CD4-positive, alpha-beta T cell (primary cell): ENCODE data around the gene HMCN1. TPM values are rescaled to one million over a fixed set of nuclear protein-coding genes. Genes with fewer than 3 reads are reported as not detected.

ENCODE experiments used
- ATAC-seq: fragments of 200-7000 bp; cut with Tn5 transposase; one replicate; pipeline ENCODE4 v1.10.0; 2022; ENCODE audit warnings: mild to moderate bottlenecking; ENCODE audit not compliant: poor library complexity
- CTCF ChIA-PET: fragments of 350-600 bp; sonication (Branson Sonifier 250); formaldehyde crosslinking; loops from one replicate; lab custom pipeline; 2021; ENCODE audit warnings: antibody characterized with exemption, inconsistent platforms; lab: Charles Lee
- POLR2A ChIA-PET: fragments of 350-600 bp; sonication (Branson Sonifier 250); formaldehyde crosslinking; loops from one replicate; lab custom pipeline; 2021; ENCODE audit warnings: antibody characterized with exemption, inconsistent platforms; lab: Charles Lee
- DNase-seq, 14 experiments: peaks; one replicate each; pipeline ENCODE4 v3.0.0-alpha.2; 2013 to 2020; ENCODE audit warnings: mixed read lengths in 2 of 14
- H3K27ac ChIP-seq, 2 donors: one replicate each; pipeline versions ENCODE4 v1.5.1 to v1.7.0; 2013; ENCODE audit warnings: low read length in 2 of 2, low read depth in 1 of 2, mild to moderate bottlenecking in 1 of 2
- H3K27me3 ChIP-seq, 2 experiments: 1 replicate in 1 of 2; 2 replicates in 1 of 2; pipeline versions ENCODE4 v1.6.1 to v1.7.0; 2013; ENCODE audit warnings: low read length in 2 of 2, control low read depth in 1 of 2, mild to moderate bottlenecking in 1 of 2, moderate library complexity in 1 of 2; ENCODE audit not compliant: insufficient read depth in 2 of 2, control insufficient read depth in 1 of 2
- H3K36me3 ChIP-seq: one replicate; pipeline ENCODE4 v1.6.1; 2013; ENCODE audit warnings: low read length, control low read depth; ENCODE audit not compliant: insufficient read depth
- H3K4me1 ChIP-seq: one replicate; pipeline ENCODE4 v1.6.1; 2013; ENCODE audit warnings: low read length, control low read depth; ENCODE audit not compliant: insufficient read depth
- H3K4me3 ChIP-seq: one replicate; pipeline ENCODE4 v1.5.1; 2013; ENCODE audit warnings: mild to moderate bottlenecking, low read length, moderate library complexity
- H3K9me3 ChIP-seq, 2 experiments: 1 replicate in 1 of 2; 2 replicates in 1 of 2; pipeline versions ENCODE4 v1.6.1 to v1.7.0; 2013; ENCODE audit warnings: low read length in 2 of 2, mild to moderate bottlenecking in 2 of 2, control low read depth in 1 of 2, moderate library complexity in 1 of 2; ENCODE audit not compliant: control insufficient read depth in 1 of 2, insufficient read depth in 1 of 2
- H3K27ac Mint-ChIP-seq: one replicate; pipeline ENCODE4 v1.8.0; 2020; ENCODE audit warnings: mixed read lengths
- H3K27me3 Mint-ChIP-seq: one replicate; pipeline ENCODE4 v1.8.0; 2021; ENCODE audit warnings: mixed read lengths
- H3K36me3 Mint-ChIP-seq: one replicate; pipeline ENCODE4 v1.8.0; 2021; ENCODE audit warnings: low read depth, mixed read lengths
- H3K4me1 Mint-ChIP-seq: one replicate; pipeline ENCODE4 v1.8.0; 2021; ENCODE audit warnings: low read depth, mixed read lengths
- H3K4me3 Mint-ChIP-seq: one replicate; pipeline ENCODE4 v1.8.0; 2020; ENCODE audit warnings: mild to moderate bottlenecking, mixed read lengths
- H3K9me3 Mint-ChIP-seq: one replicate; pipeline ENCODE4 v1.8.0; 2020; ENCODE audit warnings: mixed read lengths
- intact Hi-C, 2 experiments: fragments of 100-400 bp; cut with DNase I in 1 of 2; cut with micrococcal nuclease in 1 of 2; formaldehyde crosslinking; loops; one replicate each; pipeline versions ENCODE4 v1.15.1 to v1.9.0; 2023 to 2025; cut with DNase I, micrococcal nuclease
- total RNA-seq, 174 experiments: library from RNA in 2 of 174; stranded (reverse) in 2 of 174; gene quantifications; one replicate each; pipeline ENCODE4 v1.2.3 and lab custom pipeline; 2021 to 2026
- TF ChIP-seq, protein P1 (sequence below): fragments of 200-600 bp; IDR thresholded peaks from one replicate; pipeline ENCODE4 v1.8.0; 2022; ENCODE audit warnings: antibody characterized with exemption, mild to moderate bottlenecking

The HMCN1 gene
- total RNA-seq, 2 experiments from 2014 or later: 0.14 TPM

GRCh38 chr1:186193224-186193623 is 459.0 kb downstream of the HMCN1 start:
- Histone ChIP-seq H3K27ac (no peak overlapping the region), H3K4me3 (no peak overlapping the region), H3K4me1 (no peaks in the 10 kb centered on the region), H3K27me3 (peaks cover 0 to 6% of the 10 kb centered on the region in 2 experiments), H3K36me3 (no peaks in the 10 kb centered on the region), H3K9me3 (no peaks in the 10 kb centered on the region)
- no peak for DNase-seq
- TF ChIP-seq, protein P1, sequence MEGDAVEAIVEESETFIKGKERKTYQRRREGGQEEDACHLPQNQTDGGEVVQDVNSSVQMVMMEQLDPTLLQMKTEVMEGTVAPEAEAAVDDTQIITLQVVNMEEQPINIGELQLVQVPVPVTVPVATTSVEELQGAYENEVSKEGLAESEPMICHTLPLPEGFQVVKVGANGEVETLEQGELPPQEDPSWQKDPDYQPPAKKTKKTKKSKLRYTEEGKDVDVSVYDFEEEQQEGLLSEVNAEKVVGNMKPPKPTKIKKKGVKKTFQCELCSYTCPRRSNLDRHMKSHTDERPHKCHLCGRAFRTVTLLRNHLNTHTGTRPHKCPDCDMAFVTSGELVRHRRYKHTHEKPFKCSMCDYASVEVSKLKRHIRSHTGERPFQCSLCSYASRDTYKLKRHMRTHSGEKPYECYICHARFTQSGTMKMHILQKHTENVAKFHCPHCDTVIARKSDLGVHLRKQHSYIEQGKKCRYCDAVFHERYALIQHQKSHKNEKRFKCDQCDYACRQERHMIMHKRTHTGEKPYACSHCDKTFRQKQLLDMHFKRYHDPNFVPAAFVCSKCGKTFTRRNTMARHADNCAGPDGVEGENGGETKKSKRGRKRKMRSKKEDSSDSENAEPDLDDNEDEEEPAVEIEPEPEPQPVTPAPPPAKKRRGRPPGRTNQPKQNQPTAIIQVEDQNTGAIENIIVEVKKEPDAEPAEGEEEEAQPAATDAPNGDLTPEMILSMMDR: no peak
- Mint-ChIP-seq H3K36me3 (no peaks in the 10 kb centered on the region), H3K4me3 (no peak overlapping the region), H3K27ac (no peak overlapping the region), H3K4me1 (no peaks in the 10 kb centered on the region), H3K9me3 (peaks cover 2% of the 10 kb centered on the region), H3K27me3 (peaks cover 56% of the 10 kb centered on the region)
- CTCF ChIA-PET: no interaction called here
- ATAC-seq: no peak
- intact Hi-C loops: no loop called here
- POLR2A ChIA-PET: no interaction called here

DNA sequence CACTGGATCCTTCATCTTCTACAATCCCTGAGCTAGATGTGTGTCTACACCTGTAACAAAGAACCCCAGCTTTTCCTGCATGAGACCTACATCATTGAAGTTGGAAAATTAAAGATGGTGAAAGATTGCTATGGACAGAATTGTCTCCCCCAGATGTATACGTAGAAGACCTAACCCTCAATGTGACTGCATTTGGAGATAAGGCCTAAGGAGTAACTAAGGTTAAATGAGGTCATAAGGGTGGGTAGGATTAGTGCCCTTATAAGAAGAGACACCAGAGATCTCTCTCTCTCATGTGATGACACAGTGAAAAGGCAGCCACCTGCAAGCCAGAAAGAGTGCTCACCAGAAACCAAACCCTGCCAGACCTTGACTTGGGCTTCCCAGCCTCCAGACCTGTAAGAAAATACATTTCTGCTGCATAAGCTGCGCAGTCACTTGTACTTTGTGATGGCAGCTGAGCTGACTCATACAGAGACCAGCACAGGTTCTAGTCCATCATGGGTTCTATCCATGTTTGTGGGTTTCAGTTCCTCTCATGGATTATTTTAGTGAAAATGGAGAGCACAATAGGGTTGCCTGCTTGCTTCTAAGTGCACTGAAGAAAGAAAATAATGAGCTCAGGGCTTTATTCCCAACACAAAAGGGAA is 460.0 kb downstream of the HMCN1 start:
- no peaks in the 10 kb centered on the region for H3K36me3 Mint-ChIP-seq
- Histone ChIP-seq H3K27me3 (peaks cover 0 to 6% of the 10 kb centered on the region in 2 experiments), H3K36me3 (no peaks in the 10 kb centered on the region), H3K9me3 (no peaks in the 10 kb centered on the region), H3K4me3 (no peak overlapping the region), H3K27ac (no peak overlapping the region), H3K4me1 (no peaks in the 10 kb centered on the region)
- no peak overlapping the region for H3K4me3 Mint-ChIP-seq
- ChIA-PET CTCF (no interaction called here), POLR2A (no interaction called here)
- DNase-seq: no peak
- H3K27ac Mint-ChIP-seq: no peak overlapping the region
- intact Hi-C loops: no loop called here
- TF ChIP-seq, protein P1: no peak
- H3K4me1 Mint-ChIP-seq: no peaks in the 10 kb centered on the region
- H3K9me3 Mint-ChIP-seq: peaks cover 2% of the 10 kb centered on the region
- no peak for ATAC-seq
- peaks cover 57% of the 10 kb centered on the region for H3K27me3 Mint-ChIP-seq

GRCh38 chr1:186195377-186195931 is 461.3 kb downstream of the HMCN1 start:
- TF ChIP-seq, protein P1: no peak
- Histone ChIP-seq H3K27ac (no peak overlapping the region), H3K36me3 (no peaks in the 10 kb centered on the region), H3K27me3 (peaks cover 0 to 6% of the 10 kb centered on the region in 2 experiments), H3K4me1 (no peaks in the 10 kb centered on the region), H3K4me3 (no peak overlapping the region), H3K9me3 (no peaks in the 10 kb centered on the region)
- Mint-ChIP-seq H3K27ac (no peak overlapping the region), H3K27me3 (peaks cover 55% of the 10 kb centered on the region), H3K4me3 (no peak overlapping the region), H3K36me3 (no peaks in the 10 kb centered on the region), H3K4me1 (no peaks in the 10 kb centered on the region), H3K9me3 (peaks cover 2% of the 10 kb centered on the region)
- ATAC-seq (no peak), DNase-seq (no peak)
- ChIA-PET POLR2A (no interaction called here), CTCF (no interaction called here)
- intact Hi-C loops: no loop called here
